Measurements from ENCODE around the gene MNX1. TPM values are rescaled to one million over a fixed set of nuclear protein-coding genes. Genes with fewer than 3 reads are reported as not detected.

MNX1 gene
- total RNA-seq, 4 donors from 2014 or later = 11.7 to 23.2 (median 13.1) TPM

DNA sequence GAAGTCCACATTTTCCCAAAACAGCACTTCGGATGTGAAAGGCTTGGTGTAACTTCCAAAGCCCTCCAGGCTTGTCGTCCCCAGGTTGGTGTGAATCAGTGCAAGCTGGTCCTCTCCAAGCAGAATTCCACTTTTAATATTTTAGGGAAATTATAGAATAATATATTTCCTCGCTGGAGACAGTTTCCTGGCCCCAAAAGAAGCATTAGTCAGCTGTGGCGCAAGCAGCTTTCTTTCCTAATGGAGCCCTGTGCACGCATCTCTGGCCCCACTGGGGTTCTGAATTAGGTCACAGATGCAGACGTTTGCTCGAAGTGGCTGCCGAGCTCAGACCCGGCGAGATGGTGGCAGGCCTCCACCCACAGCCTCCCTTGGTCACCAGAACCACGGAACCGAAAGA is 33.3 kb upstream of the MNX1 start:
- H3K36me3 ChIP-seq = no peaks in the 10 kb centered on the region
- no peaks in the 10 kb centered on the region for H3K27me3 ChIP-seq
- H3K4me1 ChIP-seq = no peaks in the 10 kb centered on the region
- 65 to 70% methylated on average over 2 to 12 of the region's 12 CpGs for WGBS, 2 donors (ENCODE audit: low coverage in 1 of 2)
- H3K9me3 ChIP-seq = no peaks in the 10 kb centered on the region
- no peak overlapping the region for H3K4me3 ChIP-seq
- intact Hi-C loops (cut with DNase I; ENCODE audit: low total_unique reads) = no loop called here
- no peak overlapping the region for H3K27ac ChIP-seq
- DNase-seq = no peak
- in situ Hi-C loops (cut with MboI; ENCODE audit: low pct_ligation_motif_present in 1 of 4, low pct_unique_long_range_greater_than_20kb in 1 of 4, low sequenced_read_pairs in 3 of 4) = no loop called here
- TF ChIP-seq EP300 (IDR thresholded peaks at IDR 0.05; ENCODE audit: low read depth) (no peak), POLR2AphosphoS5 (IDR thresholded peaks at IDR 0.05) (no peak), CTCF (IDR thresholded peaks at IDR 0.05) (no peak), POLR2A (IDR thresholded peaks at IDR 0.05) (no peak)

DNA sequence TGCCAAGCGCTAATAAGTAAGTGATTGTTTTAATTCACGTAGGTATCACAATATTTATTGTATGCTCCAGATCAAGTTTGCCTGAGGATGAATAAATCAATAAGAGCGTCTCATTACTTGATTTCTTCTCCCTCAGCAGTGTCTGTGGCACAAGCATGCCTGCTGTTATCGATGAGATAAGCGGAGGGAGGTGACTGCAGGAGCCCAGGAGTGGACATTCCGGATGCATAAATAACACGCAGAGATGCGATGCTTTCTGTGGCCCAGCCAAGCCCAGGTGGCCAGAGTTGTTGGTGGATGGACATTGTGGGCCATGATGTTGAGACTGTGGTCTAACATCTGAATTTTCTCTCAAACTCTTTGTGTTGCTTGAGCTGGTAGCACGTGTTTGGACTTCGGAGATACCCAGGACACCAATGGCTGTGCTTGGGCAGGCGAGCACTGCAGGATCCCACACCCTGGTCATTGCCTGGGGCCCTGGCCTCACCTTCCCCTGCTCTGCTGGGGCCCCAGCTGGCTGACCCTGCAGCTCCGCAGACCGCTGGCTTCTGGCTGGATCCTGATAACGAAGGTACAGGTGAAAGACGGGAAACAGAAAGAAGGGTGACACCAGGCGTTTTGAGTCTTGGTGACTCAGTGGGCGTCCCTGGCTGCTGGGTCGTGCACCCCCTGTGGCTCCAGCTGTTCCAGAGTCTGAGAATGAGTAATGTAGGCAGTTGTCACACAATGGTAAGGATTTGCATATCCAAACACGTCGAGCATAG is 31.2 kb upstream of the MNX1 start:
- in situ Hi-C loops (cut with MboI; ENCODE audit: low pct_ligation_motif_present in 1 of 4, low pct_unique_long_range_greater_than_20kb in 1 of 4, low sequenced_read_pairs in 3 of 4) (no loop called here), intact Hi-C loops (cut with DNase I; ENCODE audit: low total_unique reads) (no loop called here)
- no peak for DNase-seq
- Histone ChIP-seq H3K27ac (no peak overlapping the region), H3K4me3 (no peak overlapping the region), H3K27me3 (peaks cover 4% of the 10 kb centered on the region), H3K9me3 (no peaks in the 10 kb centered on the region), H3K36me3 (no peaks in the 10 kb centered on the region), H3K4me1 (no peaks in the 10 kb centered on the region)
- no peak for TF ChIP-seq CTCF (IDR thresholded peaks at IDR 0.05)
- TF ChIP-seq EP300 (IDR thresholded peaks at IDR 0.05; ENCODE audit: low read depth) = no peak
- TF ChIP-seq POLR2AphosphoS5 (IDR thresholded peaks at IDR 0.05) = no peak
- TF ChIP-seq POLR2A (IDR thresholded peaks at IDR 0.05) = no peak
- WGBS, 2 donors (ENCODE audit: low coverage in 1 of 2) = 69 to 84% methylated on average over 4 to 20 of the region's 20 CpGs

DNA sequence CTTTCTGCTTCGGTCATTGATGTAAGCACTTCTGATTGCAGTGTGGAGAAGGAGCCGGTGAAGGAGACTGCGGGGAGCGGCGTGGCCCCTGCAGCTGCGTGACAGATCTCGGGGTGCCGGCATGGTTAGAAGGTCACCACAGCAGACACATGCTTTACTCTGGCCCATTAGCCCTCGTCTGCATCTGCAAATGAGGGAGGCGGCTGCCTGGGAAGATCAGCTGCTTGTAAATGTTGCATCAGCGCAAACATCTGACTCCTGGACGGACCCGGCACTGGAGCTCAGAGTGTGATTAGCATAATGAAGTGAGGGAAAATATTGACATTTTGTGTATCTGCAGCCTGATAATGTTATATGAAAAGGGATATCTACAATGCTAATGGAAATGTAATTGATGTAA is 30.5 kb upstream of the MNX1 start:
- intact Hi-C loops (cut with DNase I; ENCODE audit: low total_unique reads) = no loop called here
- no peak overlapping the region for H3K27ac ChIP-seq
- in situ Hi-C loops (cut with MboI; ENCODE audit: low pct_ligation_motif_present in 1 of 4, low pct_unique_long_range_greater_than_20kb in 1 of 4, low sequenced_read_pairs in 3 of 4) = no loop called here
- TF ChIP-seq CTCF (IDR thresholded peaks at IDR 0.05) (no peak), EP300 (IDR thresholded peaks at IDR 0.05; ENCODE audit: low read depth) (no peak), POLR2A (IDR thresholded peaks at IDR 0.05) (no peak)
- 58 to 71% methylated on average over 7 to 13 of the region's 13 CpGs for WGBS, 2 donors (ENCODE audit: low coverage in 1 of 2)
- DNase-seq = no peak
- peaks cover 0 to 3% of the 10 kb centered on the region in 2 donors for H3K9me3 ChIP-seq
- no peak overlapping the region for H3K4me3 ChIP-seq
- H3K27me3 ChIP-seq = peaks cover 10% of the 10 kb centered on the region
- H3K4me1 ChIP-seq = no peaks in the 10 kb centered on the region
- H3K36me3 ChIP-seq = no peaks in the 10 kb centered on the region

- no peaks in the 10 kb centered on the region for H3K36me3 ChIP-seq
- peaks cover 0 to 3% of the 10 kb centered on the region in 2 donors for H3K9me3 ChIP-seq
- DNase-seq = no peak
- no peak overlapping the region for H3K4me3 ChIP-seq
- peaks cover 32% of the 10 kb centered on the region for H3K27me3 ChIP-seq
- in situ Hi-C loops (cut with MboI; ENCODE audit: low pct_ligation_motif_present in 1 of 4, low pct_unique_long_range_greater_than_20kb in 1 of 4, low sequenced_read_pairs in 3 of 4) (no loop called here), intact Hi-C loops (cut with DNase I; ENCODE audit: low total_unique reads) (no loop called here)
- H3K27ac ChIP-seq = no peak overlapping the region
- 79 to 85% methylated on average over 9 of the region's 9 CpGs for WGBS, 2 donors (ENCODE audit: low coverage in 1 of 2)
- no peaks in the 10 kb centered on the region for H3K4me1 ChIP-seq
- TF ChIP-seq EP300 (IDR thresholded peaks at IDR 0.05; ENCODE audit: low read depth) (no peak), CTCF (IDR thresholded peaks at IDR 0.05) (no peak), POLR2A (IDR thresholded peaks at IDR 0.05) (no peak), POLR2AphosphoS5 (IDR thresholded peaks at IDR 0.05) (no peak)
Observed at GRCh38 chr7:157037635-157038034, 27.2 kb upstream of the MNX1 start.
